NCI-H1694 treated with DMSO at 0.1 percent for 48 hours (cell line): ENCODE measurements around the gene OPTN.
"Not testable (repeated sequence)": the region's sequence is repeated elsewhere in the genome, so short reads cannot be mapped to it uniquely, and the experiment has no call there.

Experiments
- DNase-seq: peaks from one replicate; lab custom pipeline; 2025; lab: John Stamatoyannopoulos, UW

The OPTN gene

DNA sequence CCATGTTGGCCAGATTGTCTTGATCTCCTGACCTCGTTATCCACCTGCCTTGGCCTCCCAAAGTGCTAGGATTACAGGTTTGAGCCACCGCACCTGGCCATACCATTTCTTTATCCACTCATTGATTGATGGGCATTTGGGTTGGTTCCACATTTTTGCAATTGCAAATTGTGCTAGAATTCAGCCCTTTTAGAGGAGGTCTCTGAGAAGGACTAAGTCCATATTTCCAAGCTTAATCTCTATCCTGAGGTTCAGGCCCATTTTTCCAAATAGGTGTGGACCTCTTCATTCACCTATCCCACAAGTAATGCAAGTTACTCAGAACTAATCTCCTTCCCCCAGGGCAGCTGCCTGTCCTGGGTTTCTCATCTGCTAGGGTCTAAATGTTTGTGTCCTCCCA is 9.7 kb upstream of the OPTN start:
- no peak for DNase-seq

DNA sequence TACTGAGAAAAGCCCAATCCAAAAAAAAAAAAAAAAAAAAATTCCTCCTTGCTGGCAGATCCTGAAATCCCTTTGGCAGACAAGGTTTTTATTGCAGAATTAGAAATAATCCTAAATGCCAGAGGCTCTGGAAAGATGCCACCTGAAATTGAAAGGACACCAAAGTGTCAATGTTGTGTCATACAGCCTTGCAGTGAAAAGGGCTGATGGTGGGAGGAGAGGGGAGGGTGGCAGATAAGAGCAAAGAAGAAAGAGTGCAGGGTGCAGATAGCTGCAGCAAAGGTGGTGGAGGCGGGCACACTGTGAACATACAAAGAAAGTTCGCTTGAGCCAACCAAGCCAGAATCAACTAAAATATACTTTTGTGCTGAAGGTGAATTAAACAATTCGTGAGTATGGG is 8.2 kb upstream of the OPTN start:
- no peak for DNase-seq

DNA sequence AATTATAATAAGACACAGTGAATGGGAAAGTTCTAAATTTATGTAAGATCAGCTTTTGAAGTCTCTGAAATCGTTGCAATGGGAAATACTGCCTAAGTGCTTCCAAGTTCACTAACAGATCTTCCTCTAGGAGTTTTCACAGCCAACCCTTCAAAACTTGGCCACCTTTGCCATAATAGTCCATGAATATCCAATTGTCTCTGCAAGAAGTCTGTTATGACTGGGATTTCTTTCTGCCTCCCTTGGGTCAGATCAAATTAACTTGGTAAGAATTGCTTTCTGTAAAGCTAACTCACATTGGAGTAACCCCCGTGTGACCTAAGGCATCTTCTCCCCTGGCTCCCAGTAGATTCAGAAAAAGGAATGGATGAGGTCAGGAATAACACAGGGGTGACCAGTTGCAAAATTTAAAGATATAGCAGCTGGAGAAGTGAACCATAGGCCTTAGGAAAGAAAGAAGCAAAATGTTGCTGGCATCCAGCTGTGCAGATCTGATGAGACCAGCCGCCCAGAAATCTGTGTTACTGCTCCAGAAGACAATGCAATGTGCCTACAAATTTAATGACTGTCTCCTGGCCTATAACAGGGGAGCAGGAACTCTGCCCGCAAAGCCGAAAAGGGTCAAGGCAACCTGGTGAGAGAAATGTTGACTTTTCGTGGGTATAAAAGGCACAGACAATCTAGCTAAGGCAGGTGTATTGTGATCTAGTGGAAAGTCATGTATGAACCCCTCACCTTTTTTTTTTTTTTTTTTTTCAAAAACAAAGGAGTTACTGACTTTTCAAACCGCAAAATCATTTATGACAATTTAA is 7.5 kb upstream of the OPTN start:
- no peak for DNase-seq

DNA sequence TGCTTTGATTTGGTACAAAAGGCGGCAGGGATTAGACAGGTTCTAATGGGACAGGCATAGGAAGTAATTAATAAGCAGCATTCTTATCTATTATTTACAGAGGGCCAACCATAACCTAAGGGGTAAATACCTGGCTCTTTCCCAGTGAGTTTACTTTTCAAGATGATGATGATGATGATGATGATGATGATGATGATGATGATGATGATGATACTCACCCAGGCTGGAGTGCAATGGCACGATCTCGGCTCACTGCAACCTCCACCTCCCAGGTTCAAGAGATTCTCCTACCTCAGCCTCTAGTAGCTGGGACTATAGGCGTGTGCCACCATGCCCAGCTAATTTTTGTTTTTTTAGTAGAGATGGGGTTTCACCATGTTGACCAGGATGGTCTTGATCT is 5.9 kb upstream of the OPTN start:
- DNase-seq = not testable (repeated sequence)

DNA sequence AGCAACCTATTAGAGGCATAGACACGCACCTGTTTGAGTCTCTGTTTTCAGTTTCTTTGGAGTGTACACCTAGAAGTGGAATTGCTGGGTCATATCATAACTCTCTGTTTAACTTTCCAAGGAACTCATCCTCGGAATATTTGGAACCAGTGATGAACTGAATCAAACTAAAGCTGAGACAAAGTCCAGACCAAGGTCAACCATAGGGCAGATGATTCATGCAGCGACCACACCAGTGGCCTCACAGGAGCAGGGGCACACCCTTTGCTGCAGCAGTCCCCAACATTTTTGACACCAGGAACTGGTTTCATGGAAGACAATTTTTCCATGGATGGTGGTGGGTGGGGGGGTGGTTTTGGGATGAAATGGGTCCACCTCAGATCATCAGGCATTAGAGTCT is 4.9 kb upstream of the OPTN start:
- no peak for DNase-seq

DNA sequence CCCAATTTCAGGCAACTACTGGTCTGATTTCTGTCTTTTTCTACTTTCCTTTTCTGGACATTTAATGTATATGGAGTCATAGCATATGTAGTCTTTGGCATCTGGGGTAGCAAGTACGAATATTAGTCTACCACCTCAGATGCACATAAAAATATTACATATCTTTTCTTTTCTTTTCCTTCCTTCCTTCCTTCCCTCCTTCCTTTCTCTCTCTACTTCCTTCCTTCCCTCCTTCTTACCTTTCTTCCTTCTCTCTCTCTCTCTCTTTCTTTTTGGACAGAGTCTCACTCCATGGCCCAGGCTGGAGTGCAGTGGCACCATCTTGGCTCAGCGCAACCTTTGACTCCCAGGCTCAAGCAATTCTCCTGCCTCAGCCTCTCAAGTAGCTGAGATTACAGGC is 4.0 kb upstream of the OPTN start:
- DNase-seq = no peak

DNA sequence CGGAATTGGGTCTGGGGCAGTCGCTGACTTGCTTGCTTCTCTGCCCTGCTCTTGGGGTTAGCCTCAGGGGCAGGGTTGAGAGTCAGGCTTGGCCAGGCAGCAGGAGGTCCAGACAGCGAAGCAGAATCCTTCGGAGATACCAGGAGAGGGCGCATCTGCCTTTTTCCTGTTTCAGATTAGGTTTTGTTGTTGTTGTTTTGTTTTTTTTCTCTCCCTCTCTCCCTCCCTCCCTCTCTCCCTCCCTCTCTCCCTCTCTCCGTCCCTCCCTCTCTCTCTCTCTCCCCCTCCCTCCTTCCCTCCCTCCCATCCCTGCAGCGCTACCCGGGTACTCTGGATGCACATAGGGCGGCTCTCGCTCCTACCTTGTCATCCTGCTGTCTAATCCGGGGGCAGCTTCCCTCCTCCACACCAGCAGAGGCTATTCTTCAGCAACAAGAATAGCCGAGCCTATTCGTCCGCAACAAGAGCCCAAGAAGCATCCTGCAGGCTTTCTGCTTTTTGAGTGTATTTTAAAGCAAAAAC is 758 bp upstream of the OPTN start:
- DNase-seq = peak; percentile 70

DNA sequence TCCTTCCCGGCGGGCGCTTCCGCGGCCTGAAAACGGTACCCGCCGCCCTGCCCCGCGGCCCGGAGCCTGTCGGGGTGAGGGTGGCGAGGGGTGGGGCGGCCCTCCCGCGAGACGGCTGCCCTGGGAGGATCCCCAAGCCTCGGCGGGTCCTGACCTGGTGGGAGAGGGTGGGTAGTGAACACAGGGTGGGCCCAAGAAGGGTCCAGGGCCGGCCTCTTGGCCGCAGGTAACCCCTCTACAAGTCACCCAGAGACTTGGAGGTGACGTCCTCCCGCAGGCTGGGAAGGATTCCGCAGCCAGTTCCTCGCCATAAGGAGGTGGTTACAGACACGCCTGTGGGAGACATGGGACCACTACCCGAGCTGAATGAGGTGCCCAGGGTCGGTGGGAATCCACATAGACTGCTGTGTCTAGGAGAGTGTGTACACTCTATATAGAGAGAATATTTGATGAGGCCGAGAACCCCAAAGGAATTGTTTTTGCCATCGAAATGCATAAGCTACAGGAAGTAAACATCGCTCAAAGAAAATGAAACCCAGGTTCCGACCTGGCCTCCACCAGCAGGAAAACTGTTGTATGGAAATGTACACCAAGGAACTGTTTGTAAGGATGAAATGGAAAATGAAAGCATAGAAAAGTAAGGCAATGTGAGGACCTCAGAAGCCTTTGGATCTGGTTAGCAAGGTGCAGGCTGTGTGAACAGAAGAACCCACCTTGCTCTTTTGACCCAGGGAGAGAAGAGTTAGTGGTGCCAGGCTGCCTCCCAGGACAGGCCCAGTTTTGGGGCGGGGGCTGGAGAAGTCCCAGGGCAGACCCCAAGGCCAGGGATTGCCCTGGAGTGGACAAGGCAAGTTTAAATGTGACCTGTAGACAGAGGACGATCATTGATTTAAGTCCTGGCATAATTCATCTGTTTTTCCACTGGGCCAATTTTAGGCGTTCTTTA is 659 bp downstream of the OPTN start:
- no peak for DNase-seq

DNA sequence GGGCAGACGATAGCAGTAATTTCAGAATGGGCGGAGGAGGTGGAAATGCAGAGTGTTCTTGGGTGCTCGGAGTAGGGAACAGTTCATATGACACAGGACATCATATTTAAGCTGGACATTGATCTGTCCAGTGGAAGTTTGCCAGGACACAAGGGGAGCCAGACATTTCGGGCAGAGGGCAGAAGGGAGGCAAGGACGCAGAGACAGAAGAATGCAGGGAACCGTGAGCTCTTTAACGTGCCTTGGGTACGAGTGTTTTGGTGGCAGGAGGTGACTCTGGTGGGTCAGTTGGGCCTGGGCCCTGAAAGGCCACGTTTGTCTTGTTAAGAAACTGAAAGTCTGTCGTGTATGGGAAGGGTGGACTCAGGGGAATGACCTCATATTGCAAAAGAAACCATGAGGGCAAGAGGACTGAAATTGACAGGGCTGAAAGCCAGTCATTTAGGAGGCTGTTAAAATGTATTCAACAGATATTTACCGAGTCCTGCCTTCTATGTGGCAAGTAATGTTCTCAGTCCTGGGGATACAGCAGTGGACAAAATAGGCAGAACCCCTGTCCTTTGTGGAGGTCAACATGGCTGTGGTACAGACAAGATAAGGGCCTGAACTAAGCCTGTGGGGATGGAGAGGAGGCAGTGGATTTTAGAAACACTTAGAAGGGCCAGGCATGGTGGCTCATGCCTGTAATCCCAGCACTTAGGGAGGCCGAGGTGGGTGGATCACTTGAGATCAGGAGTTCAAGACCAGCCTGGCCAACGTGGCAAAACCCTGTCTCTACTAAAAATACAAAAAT is 2.2 kb downstream of the OPTN start:
- no peak for DNase-seq

DNA sequence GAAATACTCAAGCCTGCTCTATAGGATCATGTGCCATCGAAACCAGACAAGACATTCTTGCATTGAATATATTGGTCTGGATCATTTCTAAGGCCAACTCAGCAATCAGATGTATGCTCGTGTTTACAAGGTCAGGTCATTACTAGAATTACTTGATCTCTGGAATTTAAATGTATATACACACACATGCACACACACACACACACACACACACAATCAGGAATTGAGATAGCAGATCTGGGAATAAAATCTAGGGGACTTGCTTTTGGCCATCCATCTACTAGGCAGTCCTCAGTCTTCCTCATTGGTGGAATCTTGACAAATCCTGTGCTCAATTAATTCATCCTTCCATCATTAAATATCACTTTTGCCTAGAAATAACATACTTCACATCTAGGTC is 3.6 kb downstream of the OPTN start:
- DNase-seq = no peak

DNA sequence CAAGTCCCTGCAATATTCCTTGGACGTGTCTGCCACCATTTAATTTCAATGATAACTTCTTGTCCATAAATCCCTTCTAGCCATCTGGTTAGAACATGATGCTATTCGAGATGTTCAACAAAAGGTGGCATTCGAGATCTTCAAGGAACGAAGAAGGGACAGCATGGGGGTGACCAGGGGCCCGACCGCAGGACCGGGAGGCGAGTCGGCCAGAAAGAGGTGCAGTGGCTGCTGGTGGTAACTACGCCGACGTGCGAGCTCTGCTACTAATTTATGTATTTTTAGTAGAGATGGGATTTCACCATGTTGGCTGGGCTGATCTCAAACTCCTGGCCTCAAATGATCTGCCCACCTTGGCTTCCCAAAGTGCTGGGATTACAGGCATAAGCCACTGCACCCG is 4.7 kb downstream of the OPTN start:
- no peak for DNase-seq

DNA sequence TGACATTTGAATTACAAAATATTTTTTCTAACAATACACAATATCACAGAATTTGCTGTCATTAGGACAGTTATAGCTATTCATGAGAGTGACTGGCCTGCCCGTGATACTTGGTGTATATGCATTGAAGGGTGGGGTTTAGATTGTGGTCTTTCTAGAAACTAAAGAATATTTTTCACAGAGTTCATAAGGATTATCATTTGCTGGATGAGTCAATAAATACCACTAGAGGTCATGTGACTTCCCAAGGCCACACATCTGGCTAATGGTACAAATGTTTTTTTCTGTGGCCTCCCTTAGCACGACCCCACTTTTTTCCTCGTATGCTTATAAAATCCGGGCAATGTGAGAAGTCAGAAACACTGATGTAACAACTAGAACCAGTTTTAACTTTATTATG is 5.2 kb downstream of the OPTN start:
- DNase-seq = no peak

DNA sequence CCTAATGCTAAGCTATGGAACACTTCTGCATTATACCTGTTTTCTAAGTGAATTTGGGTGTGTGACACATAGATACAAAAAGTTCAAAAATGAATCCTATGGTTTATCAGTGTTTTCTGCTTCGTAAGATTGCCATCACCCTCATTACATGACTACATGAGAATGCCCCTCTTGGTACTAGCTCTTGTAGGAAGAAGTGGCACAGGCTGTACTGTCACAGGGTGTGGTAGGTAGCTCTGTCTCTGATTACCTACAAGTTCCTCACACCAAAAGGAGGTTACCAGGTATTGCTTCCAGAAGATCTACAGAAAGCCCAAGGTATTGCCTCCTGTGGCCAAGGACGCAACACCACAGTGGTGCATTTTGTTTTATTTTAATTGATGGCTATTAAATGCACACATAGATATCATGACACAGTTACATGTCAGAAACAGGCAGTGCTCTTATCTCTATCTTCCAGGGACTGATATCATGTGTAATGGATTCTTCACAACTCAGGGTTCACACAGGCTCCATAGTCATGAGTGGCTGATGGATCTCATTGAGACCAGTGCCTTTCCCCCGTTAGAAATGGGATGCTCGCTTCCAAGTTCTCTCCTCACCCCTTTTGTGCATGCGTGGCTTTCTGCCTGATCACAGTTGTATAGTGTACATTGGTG is 6.6 kb downstream of the OPTN start:
- DNase-seq = no peak

DNA sequence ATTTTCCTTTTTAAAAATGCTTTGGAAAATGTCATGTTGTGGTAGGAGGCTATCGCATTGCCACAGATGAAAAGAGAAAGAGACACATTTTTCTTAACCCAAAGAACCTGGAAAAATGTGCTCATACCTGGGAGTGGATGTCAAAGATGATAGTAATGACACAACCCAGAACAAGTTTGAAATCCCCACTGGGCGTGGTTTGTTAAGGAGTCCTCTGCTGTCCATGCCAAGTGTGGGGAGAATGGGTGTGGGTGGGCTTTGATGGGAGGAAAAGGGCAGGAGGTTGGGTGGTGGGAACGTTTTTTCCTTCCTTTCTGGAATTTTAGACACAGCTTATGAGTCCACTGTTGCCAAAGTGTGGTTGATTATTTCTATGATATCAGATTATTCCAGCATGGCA is 10.9 kb downstream of the OPTN start:
- no peak for DNase-seq

DNA sequence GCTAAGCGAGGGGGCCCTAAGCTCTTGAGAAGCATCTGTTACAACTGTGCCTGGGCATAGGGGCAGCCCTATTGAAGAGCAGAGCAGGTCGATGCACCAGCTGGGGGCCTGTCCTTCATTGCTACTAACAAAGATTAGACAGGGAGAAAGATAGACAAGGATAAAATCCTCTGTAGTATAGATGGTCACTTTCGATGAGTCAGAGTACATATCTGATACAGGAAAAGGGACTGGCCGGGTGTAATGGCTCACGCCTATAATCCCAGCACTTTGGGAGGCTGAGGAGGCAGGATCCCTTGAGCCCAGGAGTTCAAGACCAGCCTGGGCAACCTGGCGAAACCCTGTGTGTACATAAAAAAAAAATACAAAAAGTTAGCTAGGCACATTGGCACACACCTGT is 13.6 kb downstream of the OPTN start:
- no peak for DNase-seq

DNA sequence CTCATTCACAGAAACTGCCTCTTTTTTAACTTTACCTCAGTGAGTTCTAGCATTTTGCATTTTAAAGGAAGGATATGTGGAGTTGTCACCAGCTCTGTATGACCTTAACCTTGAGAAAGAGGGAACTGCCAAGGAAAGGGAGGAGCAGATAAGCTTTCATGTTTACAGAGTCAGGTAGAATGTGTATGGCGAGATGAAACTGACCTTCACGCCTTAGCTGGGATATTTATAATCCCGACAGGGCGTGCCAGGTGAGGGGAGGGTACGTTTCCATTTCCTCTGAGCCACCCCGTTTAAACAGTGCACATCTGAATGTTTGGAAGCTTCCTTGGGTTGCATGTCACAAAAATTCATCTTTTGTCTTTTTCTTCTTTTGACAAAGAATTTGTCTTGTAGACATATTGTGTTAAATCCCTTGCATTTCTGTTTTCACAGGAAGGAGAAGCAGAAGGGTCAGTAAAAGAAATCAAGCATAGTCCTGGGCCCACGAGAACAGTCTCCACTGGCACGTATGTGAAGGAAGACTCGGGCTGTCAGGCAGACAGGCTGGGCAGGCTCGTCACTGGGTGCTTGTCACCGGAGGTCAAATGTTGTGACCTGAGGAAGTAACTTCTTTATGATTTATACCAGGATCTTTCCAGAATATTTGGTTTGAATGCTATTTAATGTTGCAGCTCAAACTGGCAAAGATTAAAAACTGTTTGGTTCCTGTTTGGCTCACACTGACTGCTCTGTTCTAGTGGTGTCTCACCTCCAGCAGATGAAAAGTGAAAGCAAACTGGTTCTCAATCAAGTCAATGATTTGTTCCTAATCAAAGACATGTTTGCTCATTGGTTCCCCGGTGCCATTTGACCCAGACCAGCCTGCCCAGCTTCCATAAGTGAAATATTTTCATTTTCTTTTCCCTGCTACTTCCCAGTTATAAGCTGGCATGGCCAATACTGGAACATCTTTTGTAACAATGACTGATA is 16.2 kb downstream of the OPTN start:
- no peak for DNase-seq

DNA sequence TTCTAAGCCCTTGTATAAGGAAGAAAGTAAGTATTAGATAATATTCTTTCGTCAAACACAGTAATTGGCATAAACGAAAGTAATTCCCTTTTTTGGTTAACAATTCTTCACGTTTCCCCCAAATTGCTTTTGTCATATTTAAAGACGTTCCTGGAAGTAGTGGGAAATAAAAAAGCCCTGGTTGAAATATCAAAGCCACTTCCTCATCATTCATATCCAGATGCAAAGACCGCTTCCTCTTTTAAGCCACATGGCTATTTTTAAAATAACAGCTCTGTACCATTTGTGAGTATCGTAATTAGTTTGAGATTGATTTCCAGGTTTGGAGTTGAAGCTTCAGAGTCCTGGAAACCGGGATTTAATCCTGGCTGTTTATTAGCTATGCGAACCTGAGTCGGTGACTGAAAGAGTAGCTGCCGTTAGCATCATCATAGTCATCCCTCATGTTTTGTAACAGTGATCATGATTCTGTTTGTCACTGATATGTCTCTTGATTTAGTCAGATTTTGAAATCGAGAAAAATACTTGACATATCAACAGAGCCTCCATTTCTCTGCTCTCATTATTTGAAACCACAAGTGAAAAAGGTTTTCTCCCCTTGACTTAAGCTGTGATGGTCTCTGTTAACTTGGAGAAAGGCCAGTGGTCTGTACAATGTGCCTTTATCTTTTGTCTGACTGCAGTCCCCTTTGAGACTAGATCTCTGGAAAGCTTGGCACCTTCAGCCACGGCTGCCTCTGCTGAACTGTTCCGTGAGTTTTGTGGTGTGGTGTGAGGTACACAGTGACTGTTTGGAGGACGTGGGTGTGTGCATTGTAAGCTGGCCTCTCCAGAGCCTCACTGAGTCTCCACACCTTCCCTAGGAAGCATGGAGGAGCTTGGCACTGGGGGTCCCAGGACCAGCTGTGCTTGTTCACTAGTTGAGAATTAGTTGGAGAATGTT is 18.1 kb downstream of the OPTN start:
- no peak for DNase-seq

DNA sequence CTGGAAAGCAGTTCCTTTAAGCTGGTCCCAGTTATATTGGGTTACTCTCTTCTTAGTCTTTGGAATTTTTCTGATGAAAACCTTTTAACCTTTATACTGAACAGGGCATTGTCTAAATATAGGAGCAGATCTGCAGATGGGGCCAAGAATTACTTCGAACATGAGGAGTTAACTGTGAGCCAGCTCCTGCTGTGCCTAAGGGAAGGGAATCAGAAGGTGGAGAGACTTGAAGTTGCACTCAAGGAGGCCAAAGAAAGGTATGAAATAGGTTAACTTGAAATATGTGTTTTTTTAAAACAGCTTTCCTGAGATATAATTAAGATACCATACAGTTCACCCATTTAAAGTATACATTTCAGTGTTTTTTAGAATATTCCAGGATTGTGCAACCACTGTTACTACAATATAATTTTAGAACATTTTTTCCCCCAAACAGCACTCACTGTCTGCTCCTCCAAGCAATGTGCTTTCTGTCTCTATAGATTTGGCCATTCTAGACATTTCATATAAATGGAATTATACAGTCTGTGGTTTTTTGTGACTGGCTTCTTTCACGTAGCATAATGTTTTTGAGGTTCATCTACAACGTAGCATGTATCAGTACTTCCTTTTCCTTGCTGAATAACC is 18.9 kb downstream of the OPTN start:
- DNase-seq = no peak
